SK-N-MC (cell line): ENCODE data around the gene NGEF.

Source experiments
- EZH2 ChIP-seq: fragments of 200-600 bp; sonication (generic); IDR thresholded peaks from one replicate; pipeline ENCODE4 v1.6.1; 2017; ENCODE audit warnings: antibody characterized with exemption
- POLR2AphosphoS5 ChIP-seq: IDR thresholded peaks from 2 replicates; pipeline ENCODE4 v1.6.1; 2012; ENCODE audit warnings: mild to moderate bottlenecking, low read depth, low read length, borderline replicate concordance

DNA sequence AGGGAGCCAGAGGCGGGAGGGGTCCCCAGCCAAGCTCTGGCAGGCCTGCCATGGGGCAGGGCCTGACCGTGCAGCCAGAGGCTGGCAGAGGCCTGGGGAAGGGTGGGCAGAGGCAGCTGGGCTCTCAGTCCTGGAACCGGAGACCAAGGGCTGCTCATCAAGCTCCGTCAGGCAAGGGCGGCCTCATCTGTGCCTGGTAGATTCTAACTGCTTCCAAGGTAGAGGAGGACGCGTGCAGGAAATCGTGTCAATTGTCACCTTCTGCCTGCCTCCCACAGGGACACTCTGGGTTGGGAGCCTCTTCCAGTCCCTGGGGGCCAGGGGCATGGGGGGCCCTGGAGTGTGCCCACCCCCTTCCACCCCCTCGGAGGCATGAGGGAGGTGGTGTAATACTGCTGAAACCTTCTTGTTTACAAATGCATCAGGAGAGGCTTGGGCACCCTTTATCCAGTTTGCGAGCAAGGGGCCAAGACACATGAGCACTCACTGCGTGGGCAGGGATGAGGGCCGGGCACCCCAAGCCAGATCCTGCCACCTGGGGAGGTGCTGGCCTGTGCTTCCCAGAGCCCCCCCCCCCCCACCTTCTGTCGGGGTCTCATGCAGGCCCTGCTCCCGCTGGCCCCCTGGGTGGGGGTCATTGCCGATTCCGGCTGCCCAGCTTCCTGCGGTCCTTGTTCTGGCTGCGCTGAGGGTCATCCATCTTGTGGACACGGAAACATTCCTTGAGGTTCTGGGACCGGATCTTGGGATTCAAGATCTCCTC is 134.0 kb downstream of the NGEF start:
- TF ChIP-seq POLR2AphosphoS5 (no peak), EZH2 (no peak)
